H1 (cell line): Measurements from ENCODE around the gene TNNI3. TPM values are rescaled to one million over a fixed set of nuclear protein-coding genes. Genes with fewer than 3 reads are reported as not detected.
A peak's percentile ranks its signal among the peaks of the same experiment; 100 is the strongest.

Experiments
- KDM4A ChIP-seq: IDR thresholded peaks from one replicate; pipeline ENCODE4 v1.7.1; 2012; ENCODE audit warnings: low read depth, mild to moderate bottlenecking, moderate library complexity, low read length, inconsistent platforms; ENCODE audit not compliant: severe bottlenecking
- polyA plus RNA-seq, 7 experiments: library from polyadenylated mRNA; depleted of rRNA in 3 of 7; stranded (reverse) in 5 of 7; unstranded in 2 of 7; fragments of >200 nt in 5 of 7; fragments of 200-250 nt in 2 of 7; gene quantifications; 1 replicate in 5 of 7; 2 replicates in 1 of 7; 4 replicates in 1 of 7; pipeline versions ENCODE4 v1.2.1 to v1.2.3, GENCODE V29; 2011 to 2013; ENCODE audit warnings: missing spikeins in 2 of 7, mixed read lengths in 2 of 7
- total RNA-seq: library from RNA; stranded (reverse); fragmentation: NEBNext Ultra II Directional; extraction: Animal tissue kit (Norgen Biotek cat#: 25700); gene quantifications from 2 replicates; pipeline ENCODE4 v1.2.1, GENCODE V29; 2021

TNNI3 gene
- total and polyA plus RNA-seq, 2 of the 8 experiments (the other 6 are each of a cell fraction or from before 2014, with no cell fraction given) = 16.9 to 56.0 TPM

DNA sequence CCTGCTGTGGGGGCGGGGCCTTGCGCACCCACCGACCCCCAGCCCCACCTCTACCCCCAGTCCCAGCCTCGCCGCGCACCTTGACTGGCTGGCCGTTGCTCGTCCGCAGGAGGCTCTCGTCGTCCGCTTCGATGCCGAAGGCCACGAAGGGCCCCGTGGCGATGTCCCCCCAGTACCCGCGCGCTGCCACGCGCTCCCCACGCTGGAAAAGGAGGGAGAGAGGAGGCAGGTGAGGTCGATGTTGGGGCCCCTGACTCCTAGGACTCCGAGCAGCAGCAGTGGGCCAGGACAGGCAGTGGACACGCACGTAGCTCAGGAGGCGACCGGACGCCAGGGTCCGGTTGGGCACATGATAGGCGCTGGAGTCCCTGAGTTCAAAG, 3.4 kb upstream of the TNNI3 start (continued):
- TF ChIP-seq KDM4A = peak; percentile 83
- TF ChIP-seq, all 59 proteins: peak for 6
